ENCODE data around the gene DCHS2.
"Not testable (repeated sequence)": the region's sequence is repeated elsewhere in the genome, so short reads cannot be mapped to it uniquely, and the experiment has no call there.

The DCHS2 gene

DNA sequence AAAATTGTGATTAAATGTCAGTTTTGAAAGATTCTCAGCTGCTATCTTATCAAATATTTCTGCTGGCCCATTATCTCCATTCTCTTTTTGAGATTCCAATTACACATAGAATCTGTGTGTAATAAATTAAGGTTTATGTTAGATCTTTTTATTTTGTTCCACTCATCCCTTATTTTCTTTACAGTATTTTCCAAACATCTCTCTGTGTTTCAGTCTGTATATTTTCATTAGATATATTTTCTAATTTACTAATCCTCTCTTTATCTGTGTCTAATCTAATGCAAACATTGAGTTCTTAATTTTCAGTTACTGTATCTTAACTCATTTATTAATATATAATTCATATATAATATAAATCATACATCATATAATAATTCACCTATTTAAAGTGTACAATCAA is 268.7 kb downstream of the DCHS2 start:
- no peak for DNase-seq (ENCODE audit: low read depth in 2 of 2, low spot score in 1 of 2)

DNA sequence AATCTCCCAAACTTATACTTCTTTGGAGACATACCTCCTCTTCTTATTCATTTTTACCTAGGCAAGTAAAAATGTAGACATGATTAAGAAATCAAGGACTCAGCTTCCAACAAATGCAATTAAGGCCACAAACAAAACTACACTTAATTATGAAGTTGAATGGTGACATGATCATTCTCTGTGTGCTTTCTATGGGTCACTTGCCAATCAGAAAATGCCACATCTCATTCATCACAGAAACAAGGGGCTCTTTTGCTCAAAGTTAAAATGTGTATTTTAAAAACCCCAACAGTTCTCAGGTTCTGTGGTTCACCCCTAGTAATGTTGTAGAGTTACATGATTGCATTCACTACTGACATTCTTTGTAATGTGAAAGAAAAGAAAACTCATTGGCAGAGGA is 273.5 kb downstream of the DCHS2 start:
- DNase-seq (ENCODE audit: low read depth in 2 of 2, low spot score in 1 of 2) = no peak

GRCh38 chr4:154217384-154217783 is 274.2 kb downstream of the DCHS2 start:
- not testable (repeated sequence) for DNase-seq (ENCODE audit: low read depth in 2 of 2, low spot score in 1 of 2)

- no peak for DNase-seq (ENCODE audit: low read depth in 2 of 2, low spot score in 1 of 2)
Measured at GRCh38 chr4:154211506-154211905, 280.1 kb downstream of the DCHS2 start.

- no peak for DNase-seq (ENCODE audit: low read depth in 2 of 2, low spot score in 1 of 2)
Measured at GRCh38 chr4:154208424-154208823, 283.2 kb downstream of the DCHS2 start.

DNA sequence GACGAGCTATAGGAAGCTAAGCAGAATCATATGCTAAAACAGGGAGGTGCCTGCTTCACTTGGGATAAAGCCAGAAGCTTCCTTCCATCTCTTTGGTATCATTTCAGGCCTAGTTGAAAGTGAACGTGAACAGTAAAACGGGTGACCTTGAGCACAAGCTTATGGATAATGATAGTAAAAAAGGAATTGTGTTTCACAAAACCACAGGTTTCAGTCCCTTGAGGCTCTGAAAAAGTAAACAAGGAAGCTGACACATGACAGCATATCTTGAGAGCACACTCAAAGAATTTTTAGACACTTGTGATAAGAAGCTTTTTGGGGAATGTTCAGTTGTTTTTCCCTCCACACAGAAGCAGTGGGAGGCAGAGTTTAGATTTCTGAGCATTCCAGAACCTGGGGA is 286.1 kb downstream of the DCHS2 start:
- DNase-seq (ENCODE audit: low read depth in 2 of 2, low spot score in 1 of 2) = no peak

DNA sequence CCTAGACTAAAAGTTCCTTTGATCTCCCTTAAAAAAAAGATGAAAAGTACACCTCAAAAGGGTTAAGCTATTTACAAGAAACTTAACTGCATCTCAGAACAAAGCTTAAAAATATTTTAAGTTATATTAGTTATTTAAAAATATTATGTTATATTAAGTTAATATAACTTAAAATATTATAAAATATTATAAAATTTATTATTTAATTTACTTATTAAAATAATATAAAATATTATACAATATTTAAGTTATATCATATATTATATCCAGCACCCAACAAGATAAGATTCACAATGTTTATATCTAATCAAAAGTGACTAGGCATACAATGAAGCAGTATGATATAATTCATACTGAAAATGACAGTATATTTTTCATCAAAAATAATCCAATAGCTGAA is 296.9 kb downstream of the DCHS2 start:
- DNase-seq (ENCODE audit: low read depth in 2 of 2, low spot score in 1 of 2) = no peak

- no peak for DNase-seq (ENCODE audit: low read depth in 2 of 2, low spot score in 1 of 2)
Measured at GRCh38 chr4:154192585-154192984, 299.0 kb downstream of the DCHS2 start.

- DNase-seq (ENCODE audit: low read depth in 2 of 2, low spot score in 1 of 2) = no peak
Measured at GRCh38 chr4:154189346-154189745, 302.3 kb downstream of the DCHS2 start.

GRCh38 chr4:154186888-154187287 is 304.7 kb downstream of the DCHS2 start:
- no peak for DNase-seq (ENCODE audit: low read depth in 2 of 2, low spot score in 1 of 2)

- no peak for DNase-seq (ENCODE audit: low read depth in 2 of 2, low spot score in 1 of 2)
Measured at GRCh38 chr4:154186035-154186434, 305.6 kb downstream of the DCHS2 start.

GRCh38 chr4:154184238-154184637 is 307.4 kb downstream of the DCHS2 start:
- no peak for DNase-seq (ENCODE audit: low read depth in 2 of 2, low spot score in 1 of 2)

DNA sequence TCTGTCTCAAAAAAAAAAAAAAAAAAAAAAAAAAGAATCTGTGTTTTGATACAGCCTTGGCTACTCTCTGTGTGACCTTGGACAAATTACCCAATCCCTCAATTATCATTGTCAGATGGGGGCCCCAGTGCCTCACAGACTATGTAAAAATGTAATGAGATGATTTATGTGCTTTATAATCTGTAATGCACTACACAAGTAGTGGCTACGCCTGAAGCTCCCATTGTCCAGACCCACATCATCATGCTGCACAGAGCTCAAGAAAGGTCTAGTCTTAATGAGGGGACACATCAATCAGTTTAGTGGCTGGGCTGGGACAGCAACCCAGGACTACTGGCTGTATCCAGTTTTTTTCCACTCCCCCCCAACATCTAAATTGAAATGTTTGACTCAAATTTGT is 308.3 kb downstream of the DCHS2 start:
- DNase-seq (ENCODE audit: low read depth in 2 of 2, low spot score in 1 of 2) = no peak
